ENCODE measurements around the gene P2RX3. TPM values are rescaled to one million over a fixed set of nuclear protein-coding genes. Genes with fewer than 3 reads are reported as not detected.

The P2RX3 gene
- total RNA-seq, 1 donor from 2014 or later = not detected

GRCh38 chr11:57376095-57377090, 38.2 kb downstream of the P2RX3 start:
- H3K4me1 Mint-ChIP-seq (ENCODE audit: unreplicated experiment) = no peaks in the 10 kb centered on the region
- peaks cover 26% of the 10 kb centered on the region for H3K27me3 Mint-ChIP-seq (ENCODE audit: unreplicated experiment)
- DNase-seq (ENCODE audit: extremely low spot score, unreplicated experiment) = no peak
- H3K9me3 Mint-ChIP-seq (ENCODE audit: unreplicated experiment) = peaks cover 3% of the 10 kb centered on the region
- no peaks in the 10 kb centered on the region for H3K36me3 Mint-ChIP-seq (ENCODE audit: unreplicated experiment)
- H3K4me3 Mint-ChIP-seq (ENCODE audit: unreplicated experiment) = no peak overlapping the region
- no peak overlapping the region for H3K27ac Mint-ChIP-seq (ENCODE audit: unreplicated experiment)
- no peak for TF ChIP-seq CTCF (IDR thresholded peaks at IDR 0.05)

DNA sequence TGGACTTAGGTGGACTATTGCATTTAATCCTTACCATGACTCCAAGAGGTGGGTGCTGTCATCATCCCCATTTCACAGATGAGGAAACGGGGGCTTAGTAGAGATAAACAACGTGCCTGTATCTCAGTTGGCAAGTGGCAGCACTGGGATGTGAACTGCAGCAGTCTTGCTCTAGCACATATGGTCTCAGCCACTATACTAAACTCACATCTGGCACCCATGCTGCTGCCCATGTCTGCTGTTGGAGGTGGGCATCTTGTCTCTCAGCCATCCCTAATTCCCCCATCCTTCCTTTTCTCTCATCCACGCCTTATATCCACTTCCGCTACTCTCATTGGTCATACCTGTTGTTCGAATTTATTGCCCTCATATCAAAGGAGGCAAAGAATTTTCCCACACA, 39.0 kb downstream of the P2RX3 start:
- Mint-ChIP-seq H3K36me3 (ENCODE audit: unreplicated experiment) (no peaks in the 10 kb centered on the region), H3K4me3 (ENCODE audit: unreplicated experiment) (no peak overlapping the region), H3K9me3 (ENCODE audit: unreplicated experiment) (peaks cover 3% of the 10 kb centered on the region), H3K4me1 (ENCODE audit: unreplicated experiment) (no peaks in the 10 kb centered on the region), H3K27me3 (ENCODE audit: unreplicated experiment) (peaks cover 28% of the 10 kb centered on the region), H3K27ac (ENCODE audit: unreplicated experiment) (no peak overlapping the region)
- DNase-seq (ENCODE audit: extremely low spot score, unreplicated experiment) = no peak
- no peak for TF ChIP-seq CTCF (IDR thresholded peaks at IDR 0.05)

- Mint-ChIP-seq H3K27ac (ENCODE audit: unreplicated experiment) (no peak overlapping the region), H3K36me3 (ENCODE audit: unreplicated experiment) (no peaks in the 10 kb centered on the region), H3K4me3 (ENCODE audit: unreplicated experiment) (no peak overlapping the region), H3K27me3 (ENCODE audit: unreplicated experiment) (peaks cover 31% of the 10 kb centered on the region), H3K9me3 (ENCODE audit: unreplicated experiment) (peaks cover 3% of the 10 kb centered on the region), H3K4me1 (ENCODE audit: unreplicated experiment) (no peaks in the 10 kb centered on the region)
- no peak for DNase-seq (ENCODE audit: extremely low spot score, unreplicated experiment)
- no peak for TF ChIP-seq CTCF (IDR thresholded peaks at IDR 0.05)
These were observed 40.0 kb downstream of the P2RX3 start for GRCh38 chr11:57378186-57378585.

- no peaks in the 10 kb centered on the region for H3K36me3 Mint-ChIP-seq (ENCODE audit: unreplicated experiment)
- no peak overlapping the region for H3K4me3 Mint-ChIP-seq (ENCODE audit: unreplicated experiment)
- TF ChIP-seq CTCF (IDR thresholded peaks at IDR 0.05) = no peak
- H3K27ac Mint-ChIP-seq (ENCODE audit: unreplicated experiment) = no peak overlapping the region
- no peaks in the 10 kb centered on the region for H3K4me1 Mint-ChIP-seq (ENCODE audit: unreplicated experiment)
- H3K27me3 Mint-ChIP-seq (ENCODE audit: unreplicated experiment) = peaks cover 25% of the 10 kb centered on the region
- no peak for DNase-seq (ENCODE audit: extremely low spot score, unreplicated experiment)
- H3K9me3 Mint-ChIP-seq (ENCODE audit: unreplicated experiment) = peaks cover 3% of the 10 kb centered on the region
These were observed 41.6 kb downstream of the P2RX3 start for GRCh38 chr11:57379732-57380131.

- DNase-seq (ENCODE audit: extremely low spot score, unreplicated experiment) = no peak
- H3K36me3 Mint-ChIP-seq (ENCODE audit: unreplicated experiment) = no peaks in the 10 kb centered on the region
- H3K9me3 Mint-ChIP-seq (ENCODE audit: unreplicated experiment) = peaks cover 3% of the 10 kb centered on the region
- peaks cover 32% of the 10 kb centered on the region for H3K27me3 Mint-ChIP-seq (ENCODE audit: unreplicated experiment)
- TF ChIP-seq CTCF (IDR thresholded peaks at IDR 0.05) = no peak
- H3K27ac Mint-ChIP-seq (ENCODE audit: unreplicated experiment) = no peak within 1 kb of the TSS
- peaks cover 7% of the 10 kb centered on the region for H3K4me1 Mint-ChIP-seq (ENCODE audit: unreplicated experiment)
- no peak within 1 kb of the TSS for H3K4me3 Mint-ChIP-seq (ENCODE audit: unreplicated experiment)
These were observed 42.8 kb downstream of the P2RX3 start, which contains the start of gene PRG3 for GRCh38 chr11:57380975-57381374. Gene PRG3, minus strand, starts transcription at chr11:57381150. Its CDS starts 442 bp downstream, at chr11:57380708.

Measured in osteocyte (in vitro differentiated cells).